ENCODE results near the gene NEO1. TPM values are rescaled to one million over a fixed set of nuclear protein-coding genes. Genes with fewer than 3 reads are reported as not detected.

NEO1 gene
- total RNA-seq, 4 donors from 2014 or later, result 60.2 to 127 (median 115) TPM

GRCh38 chr15:73078291-73078690 lies 26.0 kb downstream of the NEO1 start:
- Histone ChIP-seq H3K36me3 (no peaks in the 10 kb centered on the region), H3K4me3 (no peak overlapping the region), H3K27ac (peak overlapping the region in 1 of 4 donors; percentile 3), H3K27me3 (no peaks in the 10 kb centered on the region), H3K9me3 (no peaks in the 10 kb centered on the region), H3K4me1 (peaks cover 0 to 27% (median 0%) of the 10 kb centered on the region in 4 donors)
- TF ChIP-seq POLR2A (IDR thresholded peaks at IDR 0.05), result no peak
- DNase-seq, result no peak

GRCh38 chr15:73078722-73079121 lies 26.5 kb downstream of the NEO1 start:
- no peak for DNase-seq
- Histone ChIP-seq H3K9me3 (no peaks in the 10 kb centered on the region), H3K27ac (no peak overlapping the region), H3K36me3 (no peaks in the 10 kb centered on the region), H3K27me3 (no peaks in the 10 kb centered on the region), H3K4me1 (peaks cover 0 to 31% (median 0%) of the 10 kb centered on the region in 4 donors), H3K4me3 (no peak overlapping the region)
- TF ChIP-seq CTCF (IDR thresholded peaks at IDR 0.05) (no peak), POLR2A (IDR thresholded peaks at IDR 0.05) (no peak)

GRCh38 chr15:73079565-73079964 lies 27.3 kb downstream of the NEO1 start:
- H3K4me1 ChIP-seq, result peaks cover 0 to 31% (median 0%) of the 10 kb centered on the region in 4 donors
- no peaks in the 10 kb centered on the region for H3K36me3 ChIP-seq
- no peak for TF ChIP-seq CTCF (IDR thresholded peaks at IDR 0.05)
- TF ChIP-seq POLR2A (IDR thresholded peaks at IDR 0.05), result no peak
- no peak overlapping the region for H3K27ac ChIP-seq
- no peaks in the 10 kb centered on the region for H3K9me3 ChIP-seq
- no peak for DNase-seq
- no peaks in the 10 kb centered on the region for H3K27me3 ChIP-seq
- no peak overlapping the region for H3K4me3 ChIP-seq

- H3K4me1 ChIP-seq, result peaks cover 0 to 31% (median 0%) of the 10 kb centered on the region in 4 donors
- TF ChIP-seq CTCF (IDR thresholded peaks at IDR 0.05) (peak; percentile 32 to 79 (median 66)), POLR2A (IDR thresholded peaks at IDR 0.05) (no peak)
- no peaks in the 10 kb centered on the region for H3K9me3 ChIP-seq
- no peak for DNase-seq
- no peaks in the 10 kb centered on the region for H3K36me3 ChIP-seq
- H3K27me3 ChIP-seq, result no peaks in the 10 kb centered on the region
- H3K4me3 ChIP-seq, result no peak overlapping the region
- no peak overlapping the region for H3K27ac ChIP-seq
Observed at GRCh38 chr15:73081321-73081958, 29.2 kb downstream of the NEO1 start.

GRCh38 chr15:73082812-73083211 lies 30.5 kb downstream of the NEO1 start:
- TF ChIP-seq POLR2A (IDR thresholded peaks at IDR 0.05), result no peak
- TF ChIP-seq CTCF (IDR thresholded peaks at IDR 0.05), result no peak
- H3K36me3 ChIP-seq, result no peaks in the 10 kb centered on the region
- peaks cover 0 to 31% (median 0%) of the 10 kb centered on the region in 4 donors for H3K4me1 ChIP-seq
- no peaks in the 10 kb centered on the region for H3K27me3 ChIP-seq
- no peak for DNase-seq
- peak overlapping the region in 1 of 4 donors; percentile 8 for H3K4me3 ChIP-seq
- H3K27ac ChIP-seq, result peak overlapping the region in 2 of 4 donors; percentile 62 to 66
- H3K9me3 ChIP-seq, result no peaks in the 10 kb centered on the region

- peaks cover 0 to 14% (median 0%) of the 10 kb centered on the region in 4 donors for H3K4me1 ChIP-seq
- no peak overlapping the region for H3K27ac ChIP-seq
- H3K36me3 ChIP-seq, result no peaks in the 10 kb centered on the region
- H3K9me3 ChIP-seq, result no peaks in the 10 kb centered on the region
- DNase-seq, result no peak
- no peak for TF ChIP-seq POLR2A (IDR thresholded peaks at IDR 0.05)
- no peak for TF ChIP-seq CTCF (IDR thresholded peaks at IDR 0.05)
- no peaks in the 10 kb centered on the region for H3K27me3 ChIP-seq
- H3K4me3 ChIP-seq, result no peak overlapping the region
Observed at GRCh38 chr15:73087098-73087497, 34.8 kb downstream of the NEO1 start.
